ENCODE data around the gene SFMBT1. TPM values are rescaled to one million over a fixed set of nuclear protein-coding genes. Genes with fewer than 3 reads are reported as not detected.
A peak's percentile ranks its signal among the peaks of the same experiment; 100 is the strongest.

Gene SFMBT1
- total RNA-seq, 1 experiment from 2014 or later, result 14.3 TPM

GRCh38 chr3:53074366-53074696 lies 28.5 kb upstream of the SFMBT1 start:
- intact Hi-C loops (cut with micrococcal nuclease; ENCODE audit: unreplicated experiment), result loop anchor here (5.0 kb wide), 1 partner anchor 647 kb away; no protein-coding TSS in a partner anchor
- no peak overlapping the region for H3K4me3 ChIP-seq
- no peak for DNase-seq
- no peaks in the 10 kb centered on the region for H3K79me2 ChIP-seq (ENCODE audit: low read depth)
- H3K27ac ChIP-seq, result no peak overlapping the region
- H3F3A ChIP-seq (ENCODE audit: insufficient read depth, low read depth), result no peaks in the 10 kb centered on the region
- no peaks in the 10 kb centered on the region for H3K27me3 ChIP-seq (ENCODE audit: insufficient read depth, low read depth)
- H3K4me1 ChIP-seq (replicated peaks; ENCODE audit: insufficient read depth), result 0 out of 2 replicates have a peak, but pooled peaks cover 3% of the 10 kb centered on the region
- BruUV-seq (replicated peaks), result no TSS peak
- H3K36me3 ChIP-seq (ENCODE audit: low read depth), result no peaks in the 10 kb centered on the region
- H3K9me2 ChIP-seq (ENCODE audit: insufficient read depth), result no peaks in the 10 kb centered on the region
- H2AFZ ChIP-seq, result no peak overlapping the region
- CTCF ChIA-PET, result no interaction called here
- H3K4me2 ChIP-seq, result no peak overlapping the region
- no peaks in the 10 kb centered on the region for H4K20me1 ChIP-seq (ENCODE audit: insufficient read depth)
- POLR2A ChIA-PET (ENCODE audit: unreplicated experiment), result no interaction called here
- H3K9me3 ChIP-seq (ENCODE audit: insufficient read depth, low read depth), result no peaks in the 10 kb centered on the region
- no peak for TF ChIP-seq EZH2 (IDR thresholded peaks at IDR 0.05; ENCODE audit: low read depth)
- no peak for TF ChIP-seq CTCF (conservative IDR thresholded peaks at IDR 0.05)

DNA sequence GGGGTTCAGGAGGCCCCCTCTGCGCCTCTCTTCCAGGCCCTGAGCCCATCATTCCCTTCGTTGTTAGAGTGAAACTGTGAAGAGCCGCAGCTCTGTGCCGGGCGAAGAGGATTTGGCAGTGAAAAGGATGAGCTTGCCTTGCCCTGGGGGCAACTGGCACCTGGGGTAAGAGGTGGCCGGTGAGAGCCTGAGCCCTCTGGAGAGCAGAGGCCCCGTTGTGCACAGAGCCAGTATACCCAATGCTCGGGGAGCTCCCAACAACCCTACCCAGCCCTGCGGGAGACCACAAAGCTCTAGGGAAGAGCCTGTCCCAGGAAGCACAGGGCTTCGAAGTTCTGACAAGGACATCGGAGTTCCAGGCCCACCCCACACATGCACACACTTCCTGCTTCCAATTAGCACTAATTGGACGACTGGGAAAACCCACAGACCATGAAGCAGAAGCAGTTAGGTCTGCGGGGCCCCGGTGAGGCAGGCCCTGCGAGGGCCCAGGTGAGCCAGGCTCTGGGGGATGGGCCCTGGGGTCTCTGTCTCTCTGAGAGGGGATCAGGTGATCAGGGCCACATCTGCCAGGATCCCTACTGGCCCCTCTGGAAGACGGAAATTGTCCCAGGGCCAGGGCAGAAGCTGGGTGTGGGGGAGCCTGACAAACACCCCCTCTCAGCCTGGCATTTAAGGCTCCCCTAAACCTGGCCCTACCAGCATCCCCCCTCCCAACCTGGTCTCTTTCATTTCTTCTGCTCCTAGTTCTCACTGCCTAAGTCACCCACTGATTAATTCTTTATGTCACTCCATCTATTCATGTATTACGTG lies 27.9 kb upstream of the SFMBT1 start:
- TF ChIP-seq EZH2 (IDR thresholded peaks at IDR 0.05; ENCODE audit: low read depth), result no peak
- no peak for TF ChIP-seq CTCF (conservative IDR thresholded peaks at IDR 0.05)
- no peaks in the 10 kb centered on the region for H4K20me1 ChIP-seq (ENCODE audit: insufficient read depth)
- CTCF ChIA-PET, result interaction anchor here (0.5 kb wide), 1 partner anchor 303 kb away, joined by 3 read pairs; the partner anchor contains the start of gene NEK4
- no TSS peak for BruUV-seq (replicated peaks)
- H3K36me3 ChIP-seq (ENCODE audit: low read depth), result no peaks in the 10 kb centered on the region
- H3K4me2 ChIP-seq, result peak overlapping the region; percentile 76; the same call in 1 of the 2 replicates
- DNase-seq, result no peak
- no peaks in the 10 kb centered on the region for H3K9me2 ChIP-seq (ENCODE audit: insufficient read depth)
- no peaks in the 10 kb centered on the region for H3K79me2 ChIP-seq (ENCODE audit: low read depth)
- POLR2A ChIA-PET (ENCODE audit: unreplicated experiment), result interaction anchor here (0.7 kb wide), 1 partner anchor 15 kb away, joined by 6 read pairs; no protein-coding TSS in a partner anchor
- H3K4me1 ChIP-seq (replicated peaks; ENCODE audit: insufficient read depth), result 0 out of 2 replicates have a peak, but pooled peaks cover 3% of the 10 kb centered on the region
- H3K27ac ChIP-seq, result no peak overlapping the region
- intact Hi-C loops (cut with micrococcal nuclease; ENCODE audit: unreplicated experiment), result loop anchor here (5.0 kb wide), 1 partner anchor 646 kb away; no protein-coding TSS in a partner anchor
- no peaks in the 10 kb centered on the region for H3K9me3 ChIP-seq (ENCODE audit: insufficient read depth, low read depth)
- H3K4me3 ChIP-seq, result no peak overlapping the region
- no peak overlapping the region for H2AFZ ChIP-seq
- H3F3A ChIP-seq (ENCODE audit: insufficient read depth, low read depth), result no peaks in the 10 kb centered on the region
- no peaks in the 10 kb centered on the region for H3K27me3 ChIP-seq (ENCODE audit: insufficient read depth, low read depth)

DNA sequence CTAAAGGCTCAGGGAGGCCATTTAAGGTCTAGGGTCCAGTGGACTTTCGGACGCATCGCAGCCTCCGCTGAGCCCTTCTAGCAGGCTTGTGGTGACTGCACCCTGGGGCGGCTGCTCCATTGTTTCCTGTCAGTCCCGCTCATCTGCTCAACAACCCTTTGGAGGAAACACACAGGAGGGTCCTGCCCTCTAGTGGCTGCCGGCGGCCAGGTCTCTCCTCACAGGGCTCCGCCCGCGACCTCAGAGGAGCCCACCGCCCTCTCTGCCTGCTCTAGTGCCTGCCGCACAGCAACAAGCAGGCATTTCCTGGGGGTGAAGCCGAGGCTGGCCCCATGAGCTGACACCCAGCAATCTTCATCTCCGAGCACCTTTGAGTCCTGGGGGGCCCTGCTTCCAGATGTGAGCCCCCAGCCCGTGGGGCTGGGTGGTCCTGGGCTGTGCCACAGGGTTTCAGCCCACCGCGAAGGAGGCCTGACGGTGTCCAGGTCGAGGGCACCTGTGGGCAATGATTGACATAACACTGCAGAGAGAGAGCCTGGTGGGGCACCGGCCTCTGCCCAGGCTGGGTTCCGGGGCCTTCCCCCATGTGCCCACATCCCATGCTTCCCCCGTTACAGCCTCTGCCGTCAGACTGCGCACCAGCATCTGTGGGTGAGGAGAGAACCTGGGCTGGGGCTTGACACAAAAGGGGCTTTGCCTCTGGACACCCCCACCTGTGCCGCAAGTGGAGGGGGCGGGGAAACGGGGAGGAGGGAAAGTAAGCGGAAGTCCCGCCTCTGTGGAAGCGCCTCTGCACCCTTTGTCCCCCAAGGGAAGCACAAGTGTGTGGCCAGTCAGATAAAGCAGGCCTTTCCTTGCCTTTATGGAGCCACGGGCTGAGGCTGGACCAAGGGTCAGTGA lies 27.0 kb upstream of the SFMBT1 start:
- no peaks in the 10 kb centered on the region for H3K9me3 ChIP-seq (ENCODE audit: insufficient read depth, low read depth)
- H2AFZ ChIP-seq, result peak overlapping the region; percentile 61
- ChIA-PET POLR2A (ENCODE audit: unreplicated experiment) (no interaction called here), CTCF (no interaction called here)
- intact Hi-C loops (cut with micrococcal nuclease; ENCODE audit: unreplicated experiment), result loop anchor here (1.0 to 5.0 kb wide), 3 partner anchors 222 to 646 kb away; no protein-coding TSS in a partner anchor
- H3K4me1 ChIP-seq (replicated peaks; ENCODE audit: insufficient read depth), result 0 out of 2 replicates have a peak, but pooled peaks cover 3% of the 10 kb centered on the region
- peak overlapping the region; percentile 76 for H3K4me2 ChIP-seq
- H3K27ac ChIP-seq, result no peak overlapping the region
- H3K36me3 ChIP-seq (ENCODE audit: low read depth), result no peaks in the 10 kb centered on the region
- no peaks in the 10 kb centered on the region for H3K9me2 ChIP-seq (ENCODE audit: insufficient read depth)
- peak; percentile 86 for TF ChIP-seq CTCF (conservative IDR thresholded peaks at IDR 0.05)
- no peak for TF ChIP-seq EZH2 (IDR thresholded peaks at IDR 0.05; ENCODE audit: low read depth)
- BruUV-seq (replicated peaks), result no TSS peak
- no peaks in the 10 kb centered on the region for H4K20me1 ChIP-seq (ENCODE audit: insufficient read depth)
- H3F3A ChIP-seq (ENCODE audit: insufficient read depth, low read depth), result no peaks in the 10 kb centered on the region
- H3K79me2 ChIP-seq (ENCODE audit: low read depth), result no peaks in the 10 kb centered on the region
- H3K4me3 ChIP-seq, result peak overlapping the region; percentile 46; the same call in 1 of the 2 replicates
- DNase-seq, result peak; percentile 58 to 80
- H3K27me3 ChIP-seq (ENCODE audit: insufficient read depth, low read depth), result no peaks in the 10 kb centered on the region

Measured in PC-9 (cell line).